Dedifferentiated amniotic fluid mesenchymal stem cell (primary cell): ENCODE data around the gene GPR171.
"Not testable (repeated sequence)": the region's sequence is repeated elsewhere in the genome, so short reads cannot be mapped to it uniquely, and the experiment has no call there.

Experiments
- DNase-seq: peaks from one replicate; pipeline ENCODE4 v3.0.0-alpha.2; 2016; ENCODE audit errors: extremely low spot score

GPR171 gene, protein sequence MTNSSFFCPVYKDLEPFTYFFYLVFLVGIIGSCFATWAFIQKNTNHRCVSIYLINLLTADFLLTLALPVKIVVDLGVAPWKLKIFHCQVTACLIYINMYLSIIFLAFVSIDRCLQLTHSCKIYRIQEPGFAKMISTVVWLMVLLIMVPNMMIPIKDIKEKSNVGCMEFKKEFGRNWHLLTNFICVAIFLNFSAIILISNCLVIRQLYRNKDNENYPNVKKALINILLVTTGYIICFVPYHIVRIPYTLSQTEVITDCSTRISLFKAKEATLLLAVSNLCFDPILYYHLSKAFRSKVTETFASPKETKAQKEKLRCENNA

DNA sequence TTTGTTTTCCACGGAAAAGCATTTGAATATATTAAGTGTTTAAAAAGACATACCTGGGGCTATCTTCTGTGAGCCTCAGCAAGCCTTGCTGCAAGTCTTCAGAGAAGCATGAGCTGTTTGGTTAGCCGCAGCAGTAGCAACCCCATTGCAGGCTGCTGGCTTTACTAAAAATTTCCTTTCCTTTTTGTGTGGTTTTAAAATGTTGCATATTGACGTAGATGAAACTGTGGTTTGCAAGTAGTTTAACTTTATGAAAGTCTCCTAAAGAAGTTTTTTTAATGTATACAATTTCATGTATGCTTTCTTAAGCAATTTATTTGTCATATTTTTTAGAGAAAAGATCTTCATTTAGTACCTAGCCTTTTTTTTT lies at the start of gene GPR171:
Gene GPR171, minus strand, starts transcription at position 166 of the 370 bp plus-strand sequence. CDS start 3,830 bp downstream, outside the sequence.
- no peak for DNase-seq

DNA sequence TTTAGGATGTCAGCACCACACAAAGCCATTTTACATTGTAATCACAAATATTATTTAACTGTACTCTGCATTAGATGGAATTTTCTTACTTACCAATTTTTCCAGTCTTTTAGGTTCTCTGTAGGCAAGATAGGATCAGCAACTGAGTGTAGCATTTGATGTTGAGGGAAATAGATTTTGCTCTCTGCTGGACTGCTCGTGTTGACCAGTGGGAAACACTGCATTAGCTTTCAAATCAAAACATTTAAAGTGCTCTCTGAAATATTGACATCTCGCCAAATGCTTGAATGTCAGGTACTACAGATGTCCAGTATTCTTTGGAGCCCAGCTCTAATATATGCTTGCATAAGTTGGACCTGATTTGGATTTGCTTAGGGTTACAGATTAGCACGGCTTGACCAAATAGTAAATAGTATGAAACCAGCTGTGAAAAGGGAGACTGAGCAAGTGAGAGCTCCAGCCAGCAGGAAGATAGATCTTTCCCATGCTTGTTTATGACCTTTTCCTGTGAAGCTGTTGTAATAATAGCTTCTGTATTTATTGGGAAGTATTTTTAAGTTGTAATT lies 45.8 kb upstream of the GPR171 start:
- DNase-seq: no peak

DNA sequence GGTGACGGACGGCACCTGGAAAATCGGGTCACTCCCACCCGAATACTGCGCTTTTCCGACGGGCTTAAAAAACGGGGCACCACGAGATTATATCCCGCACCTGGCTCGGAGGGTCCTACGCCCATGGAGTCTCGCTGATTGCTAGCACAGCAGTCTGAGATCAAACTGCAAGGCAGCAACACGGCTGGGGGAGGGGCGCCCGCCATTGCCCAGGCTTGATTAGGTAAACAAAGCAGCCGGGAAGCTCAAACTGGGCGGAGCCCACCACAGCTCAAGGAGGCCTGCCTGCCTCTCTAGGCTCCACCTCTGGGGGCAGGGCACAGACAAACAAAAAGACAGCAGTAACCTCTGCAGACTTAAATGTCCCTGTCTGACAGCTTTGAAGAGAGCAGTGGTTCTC lies 39.0 kb upstream of the GPR171 start:
- not testable (repeated sequence) for DNase-seq

DNA sequence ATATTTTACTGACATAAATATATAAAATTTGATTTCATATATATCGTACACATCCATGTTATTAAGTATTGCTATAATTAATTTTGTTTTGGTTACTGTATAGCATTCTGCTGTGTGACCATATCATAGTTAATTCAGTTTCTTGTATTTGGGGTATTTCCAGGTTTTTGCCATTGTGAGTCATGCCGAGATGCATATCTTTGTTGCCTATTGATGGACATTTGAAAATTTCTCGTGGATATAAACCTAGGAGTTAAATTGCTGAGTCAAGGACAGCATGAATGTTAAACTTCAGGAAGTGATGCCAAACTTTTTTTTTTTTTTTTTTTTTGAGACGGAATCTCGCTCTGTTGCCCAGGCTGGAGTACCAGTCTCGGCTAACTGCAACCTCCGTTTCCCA lies 33.7 kb upstream of the GPR171 start:
- DNase-seq: no peak

DNA sequence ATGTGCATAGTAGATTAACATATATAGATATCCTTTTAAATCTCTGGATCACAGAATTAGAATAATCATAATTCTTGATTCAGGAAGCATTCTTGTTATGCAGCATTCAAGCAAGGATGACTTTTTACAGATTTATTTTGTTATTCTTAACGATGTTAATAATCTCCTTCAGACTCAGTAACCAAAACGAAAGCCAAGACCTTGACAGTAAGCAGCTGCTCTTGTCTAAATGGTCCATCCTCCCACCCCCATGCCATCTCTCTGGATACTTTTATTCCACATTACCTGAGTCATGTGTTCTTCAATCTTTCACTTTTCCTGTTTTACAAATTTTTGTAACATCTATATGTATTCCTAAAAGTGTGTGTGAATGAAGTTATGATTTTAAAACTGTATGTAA lies 33.3 kb upstream of the GPR171 start:
- DNase-seq: no peak

DNA sequence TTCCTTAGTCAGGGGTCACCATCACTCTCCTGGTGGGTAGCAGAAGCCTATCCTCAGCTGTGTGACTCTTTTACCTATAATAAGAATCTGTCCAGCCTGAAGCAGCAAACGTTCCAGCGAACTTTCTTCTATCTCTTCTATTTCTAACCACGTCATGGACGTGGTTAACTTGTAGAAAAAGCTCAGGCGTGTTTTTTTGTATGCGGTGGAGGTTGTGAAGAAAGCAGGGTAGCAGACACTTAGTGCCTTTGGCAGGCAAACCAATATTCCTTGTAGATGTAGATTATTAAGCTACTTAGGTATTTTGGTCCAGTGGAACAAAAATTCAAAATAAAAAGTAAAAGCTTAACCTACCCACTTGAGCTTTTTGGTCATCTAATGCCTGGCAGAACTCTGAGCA lies 31.8 kb upstream of the GPR171 start:
- DNase-seq: no peak

DNA sequence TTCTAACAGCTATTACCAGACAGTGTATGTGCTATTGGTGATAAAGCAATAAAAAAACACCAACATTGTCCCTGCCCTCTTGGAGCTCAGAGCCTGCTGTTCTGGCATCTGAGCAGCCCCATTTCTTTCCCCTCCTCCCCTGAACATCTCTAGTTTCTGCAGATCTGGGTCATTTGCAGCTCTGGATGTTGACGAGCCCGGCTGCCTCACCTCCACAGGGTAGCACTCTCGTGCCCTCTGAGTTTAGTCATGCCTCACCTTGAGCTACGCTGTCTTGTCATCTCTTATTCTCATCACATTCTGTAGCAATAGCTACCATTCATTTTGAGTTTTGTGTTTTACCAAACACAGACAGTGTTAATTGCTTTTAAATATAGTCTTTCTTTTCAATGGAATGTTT lies 30.0 kb upstream of the GPR171 start:
- DNase-seq: no peak

DNA sequence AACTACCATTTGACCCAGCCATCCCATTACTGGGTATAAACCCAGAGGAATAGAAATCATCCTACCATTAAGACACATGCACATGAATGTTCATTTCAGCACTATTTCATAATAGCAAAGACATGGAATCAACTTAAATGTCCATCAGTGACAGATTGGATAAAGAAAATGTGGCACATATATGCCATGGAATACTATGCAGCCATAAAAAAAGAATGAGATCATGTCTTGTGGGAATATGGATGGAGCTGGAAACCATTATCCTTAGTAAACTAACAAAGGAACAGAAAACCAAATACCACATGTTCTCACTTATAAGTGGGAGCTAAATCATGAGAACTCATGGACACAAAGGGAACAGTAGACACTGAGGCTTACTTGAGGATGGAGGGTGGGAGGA lies 29.4 kb upstream of the GPR171 start:
- DNase-seq: not testable (repeated sequence)

DNA sequence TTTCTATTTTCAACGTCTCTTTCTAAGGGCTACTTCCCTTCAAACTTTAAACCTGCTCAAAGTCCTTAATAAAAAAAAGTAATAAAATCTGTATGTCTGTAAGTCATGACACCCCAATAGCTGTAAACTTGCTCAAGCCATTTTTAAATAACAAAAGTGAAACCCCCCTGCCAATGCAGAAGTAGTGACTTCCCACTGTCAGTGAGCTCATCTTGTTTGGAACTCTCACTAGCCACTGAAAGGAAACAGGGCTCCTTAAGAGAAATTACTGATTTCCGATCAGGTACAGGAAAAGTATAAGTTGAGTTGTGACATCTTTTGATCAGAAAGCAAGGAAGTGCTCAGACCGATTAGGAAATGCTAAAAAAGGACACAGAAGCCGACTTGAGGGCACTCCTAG lies 27.6 kb upstream of the GPR171 start:
- DNase-seq: no peak

DNA sequence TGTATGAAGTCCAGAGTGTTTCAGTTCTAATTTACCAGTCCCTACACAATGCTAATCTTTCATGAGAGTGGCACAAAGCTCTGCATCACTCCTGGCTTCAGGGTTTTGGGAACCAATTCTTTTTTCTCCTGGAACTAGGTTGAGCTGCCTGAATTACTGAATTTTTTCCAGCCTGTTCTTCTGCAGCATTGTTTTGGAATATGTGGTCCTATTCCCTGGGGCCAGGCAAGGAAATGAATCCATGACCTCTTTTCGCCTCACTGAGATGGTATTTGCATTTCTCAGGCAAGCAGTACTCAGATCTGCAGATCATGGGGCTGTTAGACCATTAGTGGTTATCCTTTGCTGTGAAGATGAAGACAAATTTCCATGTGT lies 25.6 kb upstream of the GPR171 start:
- DNase-seq: no peak

DNA sequence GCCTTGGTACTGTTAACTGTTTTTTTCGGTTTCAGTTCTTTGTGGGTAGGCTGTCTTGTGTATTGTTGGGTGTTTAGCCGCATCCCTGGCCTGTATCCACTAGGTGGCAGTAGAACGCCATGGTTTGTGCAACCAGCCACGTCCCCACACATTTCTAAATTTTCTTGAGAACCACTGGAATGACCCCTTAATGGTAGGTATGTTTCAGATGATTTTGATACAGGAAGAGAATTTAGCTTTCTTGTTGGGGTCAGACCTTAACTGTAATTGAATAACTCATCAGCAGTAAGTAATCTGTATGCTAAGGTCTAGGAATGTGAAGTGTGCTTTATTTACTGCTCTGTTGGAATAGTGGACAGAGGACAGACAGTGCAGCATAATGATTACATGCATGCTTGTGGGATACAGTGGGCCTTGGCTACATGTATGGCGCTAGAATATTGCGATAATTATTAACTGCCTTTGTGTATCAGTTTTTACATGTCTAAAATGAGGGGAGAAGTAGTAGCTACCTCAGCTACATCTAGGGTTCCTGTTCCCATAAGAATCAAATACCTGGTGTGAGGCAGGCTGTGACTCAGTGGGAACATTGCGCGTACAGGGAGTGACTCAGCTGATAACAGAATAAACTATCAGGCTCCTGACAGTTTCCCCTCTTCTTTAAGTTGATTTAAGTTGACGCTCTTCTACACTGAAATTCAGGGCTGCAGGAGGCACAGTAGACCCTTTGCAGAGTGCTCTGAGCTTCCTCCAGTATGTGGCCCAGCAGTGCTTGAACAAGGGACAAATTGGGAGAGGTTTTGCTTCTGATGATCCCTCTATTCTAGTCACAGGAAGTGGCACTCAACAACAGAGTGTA lies 25.0 kb upstream of the GPR171 start:
- DNase-seq: peak; percentile 78

DNA sequence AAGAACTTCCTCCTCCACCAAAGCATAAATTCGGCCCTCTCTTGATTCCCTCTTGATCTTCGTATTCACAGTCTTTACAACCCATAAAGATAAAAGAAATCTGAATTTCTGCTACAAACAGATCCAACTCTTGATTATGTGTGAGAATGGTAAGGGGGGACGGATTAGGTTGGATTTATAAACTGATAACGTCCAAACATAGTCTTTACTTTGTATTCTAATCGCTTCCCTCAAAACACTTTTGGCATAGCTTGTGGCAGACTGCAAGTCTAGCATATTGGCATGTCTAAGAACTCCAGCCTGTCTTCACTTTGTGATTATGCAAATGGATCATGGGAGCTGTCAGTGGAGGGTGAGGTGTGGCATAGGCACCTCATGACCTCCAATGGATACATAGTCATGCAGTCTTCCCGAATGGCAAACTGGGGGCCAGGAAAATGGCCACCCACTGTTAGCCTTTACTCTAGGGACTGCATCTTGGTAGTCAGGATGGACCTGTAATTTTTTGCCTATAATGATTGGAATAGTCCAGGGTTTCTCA lies 24.3 kb upstream of the GPR171 start:
- DNase-seq: no peak

DNA sequence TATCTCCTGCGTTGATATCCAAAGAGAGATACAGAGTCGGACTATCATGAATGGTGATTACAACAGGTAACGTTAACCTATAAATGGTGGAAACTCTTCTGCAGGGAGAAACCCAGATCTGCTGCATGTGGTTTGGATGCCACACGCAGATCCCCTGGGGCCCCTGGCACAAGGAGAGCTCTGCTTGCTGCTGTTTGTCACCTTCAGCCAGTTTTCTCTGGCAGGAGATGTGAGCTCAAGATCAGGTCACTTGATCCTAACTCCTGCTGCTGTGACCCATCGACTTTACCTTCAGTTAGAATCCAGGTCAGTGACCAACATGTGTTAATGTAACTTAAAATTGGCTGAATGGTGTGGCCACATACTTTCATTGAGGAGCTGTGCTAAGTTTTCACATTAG lies 23.8 kb upstream of the GPR171 start:
- no peak for DNase-seq

DNA sequence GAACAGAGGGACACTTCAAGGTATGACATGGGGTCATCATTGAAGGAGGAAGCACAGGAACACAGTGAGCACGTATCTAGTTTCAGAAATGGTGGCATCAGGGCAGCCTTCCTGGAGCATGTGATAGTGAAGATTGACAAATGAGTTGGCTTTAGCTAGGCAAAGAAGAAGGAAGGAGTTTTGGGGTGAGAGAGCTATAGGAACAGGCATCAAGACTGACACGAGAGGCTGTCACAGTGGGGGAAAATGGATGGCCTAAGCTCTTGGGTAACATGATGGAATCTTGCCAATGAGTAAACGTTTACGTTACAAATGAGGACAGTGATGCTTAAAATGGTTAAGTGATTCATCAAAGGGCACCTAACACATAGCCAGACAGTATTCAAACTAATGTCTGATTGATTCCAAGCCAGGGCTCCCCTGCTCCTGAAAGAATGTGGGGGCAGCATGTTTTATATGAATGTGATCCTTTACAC lies 23.1 kb upstream of the GPR171 start:
- no peak for DNase-seq

DNA sequence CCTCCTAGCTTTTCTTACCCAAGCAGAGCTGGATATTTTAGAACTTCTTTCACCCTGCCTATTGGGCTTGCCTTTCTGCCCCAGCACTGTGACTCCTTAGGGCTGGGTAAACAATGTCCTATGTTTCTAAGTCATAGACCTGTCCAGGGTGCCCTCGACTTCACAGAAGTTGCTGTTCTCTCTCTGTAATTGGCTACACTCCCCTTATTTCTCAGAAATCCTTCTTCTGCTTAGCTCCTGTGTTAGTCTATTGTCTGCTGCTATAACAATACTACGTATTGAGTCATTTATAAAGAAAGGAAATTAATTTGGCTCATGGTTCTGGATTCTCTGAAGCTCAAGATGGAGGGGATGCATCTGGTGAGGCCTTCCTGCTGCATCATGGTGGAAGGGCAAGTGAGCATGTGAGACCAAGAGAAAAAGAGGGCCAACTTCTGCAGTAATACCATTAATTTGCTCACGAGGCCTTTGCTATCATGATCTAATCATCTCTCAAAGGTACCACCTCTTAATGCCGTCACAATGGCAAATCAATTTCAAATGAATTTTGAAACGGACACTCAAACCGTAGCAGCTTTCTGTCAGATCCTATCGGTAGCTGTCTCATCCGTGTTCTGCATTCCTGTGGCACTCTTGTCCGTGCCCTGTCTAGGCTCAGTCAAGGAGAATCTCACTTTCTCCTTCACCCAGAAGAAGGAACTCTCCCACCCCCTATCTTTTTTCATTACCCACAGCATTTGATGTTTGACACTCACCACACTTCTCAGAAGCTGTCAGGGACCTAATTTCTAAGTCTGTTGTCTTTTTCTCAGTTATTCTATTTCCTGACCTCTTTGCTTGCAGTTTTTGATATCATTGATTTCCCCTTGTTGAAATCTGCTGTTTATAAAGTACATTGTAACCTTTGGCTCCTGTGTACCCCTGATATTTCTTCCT lies 22.3 kb upstream of the GPR171 start:
- DNase-seq: no peak

DNA sequence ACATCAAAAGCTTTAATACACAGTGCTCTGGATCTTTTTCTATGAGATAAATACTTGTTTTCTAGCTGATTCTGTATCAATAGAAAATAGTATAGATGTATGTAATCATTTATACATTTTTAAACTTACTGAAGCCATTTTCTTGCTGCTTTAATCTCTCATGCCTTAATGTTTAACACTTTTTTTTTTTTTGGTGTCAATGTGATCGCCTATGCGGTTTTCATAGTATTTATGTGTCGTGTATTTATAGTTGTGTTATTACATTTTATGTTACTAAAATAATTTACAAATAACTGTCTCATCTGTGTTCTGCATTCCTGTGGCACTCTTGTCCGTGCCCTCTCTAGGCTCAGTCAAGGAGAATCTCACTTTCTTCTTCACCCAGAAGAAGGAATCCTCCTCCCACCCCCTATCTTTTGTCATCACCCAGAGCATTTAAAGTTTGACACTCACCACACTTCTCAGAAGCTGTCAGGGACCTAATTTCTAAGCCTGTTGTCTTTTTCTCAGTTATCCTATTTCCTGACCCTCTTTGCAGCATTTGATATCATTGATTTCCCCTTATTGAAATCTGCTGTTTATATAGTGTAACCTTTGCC lies 21.4 kb upstream of the GPR171 start:
- DNase-seq: no peak

DNA sequence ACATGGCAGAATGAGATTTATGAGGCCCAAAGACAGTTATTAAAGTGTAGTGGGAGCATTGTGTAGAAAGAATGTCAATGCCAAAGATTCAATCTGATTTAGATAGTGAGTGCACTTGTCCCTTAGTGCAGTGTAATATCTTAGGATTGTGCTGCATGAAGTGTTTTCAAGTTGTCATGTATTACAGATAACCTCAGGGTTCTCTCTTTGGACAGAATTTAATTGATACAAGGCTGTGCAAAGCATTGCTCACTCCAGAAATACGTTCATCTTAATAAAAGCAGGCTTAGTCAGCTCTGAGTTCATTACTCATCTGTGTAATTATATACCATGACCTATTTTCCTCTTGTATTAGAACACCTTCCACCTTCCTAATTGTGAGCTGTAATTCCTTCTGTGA lies 16.0 kb upstream of the GPR171 start:
- DNase-seq: no peak

DNA sequence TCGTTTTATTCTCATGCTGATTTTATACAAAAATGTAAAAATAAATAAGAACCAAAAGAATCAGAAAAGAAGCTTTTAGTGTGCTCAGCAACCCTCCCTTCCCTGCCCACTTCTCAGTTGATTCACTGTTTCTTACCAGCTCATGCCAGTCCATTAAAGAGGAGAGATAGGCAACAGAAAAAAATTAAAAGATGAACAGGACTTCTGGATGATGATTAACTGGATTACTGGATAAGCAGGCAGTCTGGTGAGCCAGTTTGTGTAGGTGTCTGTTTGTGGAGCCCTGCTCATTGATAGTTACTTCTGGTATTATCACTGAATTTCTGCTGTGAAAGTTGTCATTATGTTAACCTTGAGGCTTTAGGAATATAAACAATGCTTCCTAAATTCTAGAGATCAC lies 15.1 kb upstream of the GPR171 start:
- DNase-seq: no peak

DNA sequence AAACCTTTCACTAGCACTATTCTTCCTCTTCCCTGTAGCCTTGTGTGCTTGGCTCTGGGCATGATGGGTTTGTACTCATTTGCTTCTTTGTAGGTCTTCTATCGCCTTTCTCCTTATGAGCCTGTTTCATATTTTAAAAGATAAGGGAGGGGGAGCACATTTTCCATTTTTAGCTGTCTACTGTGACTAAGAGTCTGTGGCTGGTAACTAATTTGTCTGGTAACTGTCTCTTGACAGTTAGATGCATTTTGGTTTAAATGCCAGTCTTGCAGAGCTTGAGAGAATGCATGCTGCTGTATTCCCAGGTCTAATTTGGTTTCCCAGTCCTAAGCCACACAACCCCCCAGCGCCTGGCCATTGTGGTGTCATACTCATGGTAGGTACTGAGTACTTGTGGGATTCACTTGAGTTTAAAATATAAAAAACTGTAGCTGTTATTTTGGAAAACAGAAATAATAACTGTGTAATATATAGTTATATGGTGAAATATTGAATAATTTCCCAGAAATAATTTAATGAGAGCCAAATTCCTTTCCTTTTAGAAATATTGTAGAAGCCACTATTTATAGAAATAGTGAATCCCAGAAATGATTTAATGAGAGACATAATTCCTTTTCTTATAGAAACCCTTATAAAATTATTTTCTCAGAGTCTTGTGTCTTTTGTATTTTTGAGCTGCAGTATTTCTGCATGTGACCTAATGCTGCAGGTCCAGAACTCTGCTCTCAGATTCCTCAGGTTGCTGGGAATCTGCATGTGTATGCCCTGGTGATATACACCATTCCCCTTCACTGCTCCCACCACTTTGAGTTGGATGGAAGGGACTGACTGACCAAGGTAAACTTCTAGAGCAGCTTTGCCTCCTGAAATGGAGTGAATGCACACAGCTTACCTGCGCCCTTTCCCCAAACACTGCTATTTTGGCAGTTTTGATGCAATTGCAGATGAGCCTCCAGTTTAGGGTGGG lies 13.9 kb upstream of the GPR171 start:
- no peak for DNase-seq

DNA sequence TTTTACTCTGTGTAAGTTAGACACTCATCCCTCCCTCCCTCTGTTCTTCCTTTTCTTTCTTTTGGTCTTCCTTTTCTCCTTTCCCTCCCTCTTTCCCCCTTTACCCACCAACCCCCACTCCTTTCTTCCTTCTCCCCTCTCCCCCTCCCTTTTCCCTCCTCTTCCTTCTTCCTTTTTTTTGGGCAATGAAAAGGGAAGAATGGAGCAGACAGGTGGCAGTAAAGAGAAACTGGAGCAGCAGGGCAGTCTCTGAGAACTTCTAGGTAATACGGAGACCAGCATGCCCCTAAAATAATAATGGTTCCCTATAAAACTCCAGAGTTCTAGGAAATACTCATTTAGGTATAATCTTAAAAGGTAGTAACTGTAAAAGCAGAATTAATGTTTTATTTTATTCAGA lies 11.4 kb upstream of the GPR171 start:
- DNase-seq: no peak
